ENCODE measurements around the gene STK17B. TPM values are rescaled to one million over a fixed set of nuclear protein-coding genes. Genes with fewer than 3 reads are reported as not detected.
A peak's percentile ranks its signal among the peaks of the same experiment; 100 is the strongest.

The STK17B gene
- total RNA-seq (2014; rRNA removed; shearing (Covaris generic)): 41.5 and 52.3 TPM in 2 replicates

GRCh38 chr2:196171248-196171871 lies at the start of gene STK17B:
Gene STK17B, minus strand, starts transcription at chr2:196171578. Its CDS starts 8,195 bp downstream, at chr2:196163383.
- H3K4me1 ChIP-seq (replicated peaks): peaks cover 28% of the 10 kb centered on the region
- H3K27ac ChIP-seq: peak within 1 kb of the TSS; percentile 76
- peaks cover 11% of the 10 kb centered on the region for H3K36me3 ChIP-seq
- peak within 1 kb of the TSS; percentile 80 for H3K4me3 ChIP-seq
- H3K9me3 ChIP-seq (replicated peaks): no peaks in the 10 kb centered on the region
- H3K27me3 ChIP-seq (replicated peaks): no peaks in the 10 kb centered on the region
- peak; percentile 91 to 96 for DNase-seq (ENCODE audit: low read depth in 1 of 2, low spot score in 2 of 2)

- Histone ChIP-seq H3K4me3 (no peak overlapping the region), H3K36me3 (no peaks in the 10 kb centered on the region), H3K27me3 (replicated peaks) (no peaks in the 10 kb centered on the region), H3K4me1 (replicated peaks) (peaks cover 11% of the 10 kb centered on the region), H3K9me3 (replicated peaks) (no peaks in the 10 kb centered on the region; the same call in none of the 2 replicates), H3K27ac (no peak overlapping the region)
- DNase-seq (ENCODE audit: low read depth in 1 of 2, low spot score in 2 of 2): no peak
Observed at GRCh38 chr2:196220671-196221070, 49.3 kb upstream of the STK17B start.

- no peak overlapping the region for H3K4me3 ChIP-seq
- no peak overlapping the region for H3K27ac ChIP-seq
- H3K4me1 ChIP-seq (replicated peaks): peaks cover 1% of the 10 kb centered on the region
Observed at GRCh38 chr2:196219671-196220070, 48.3 kb upstream of the STK17B start.

GRCh38 chr2:196218106-196218505 lies 46.7 kb upstream of the STK17B start:
- Histone ChIP-seq H3K4me3 (no peak overlapping the region), H3K4me1 (replicated peaks) (no peaks in the 10 kb centered on the region), H3K27me3 (replicated peaks) (no peaks in the 10 kb centered on the region), H3K27ac (no peak overlapping the region), H3K36me3 (no peaks in the 10 kb centered on the region), H3K9me3 (replicated peaks) (no peaks in the 10 kb centered on the region)
- DNase-seq (ENCODE audit: low read depth in 1 of 2, low spot score in 2 of 2): no peak

More at GRCh38 chr2:196219671-196220070, 48.3 kb upstream of the STK17B start:
- DNase-seq (ENCODE audit: low read depth in 1 of 2, low spot score in 2 of 2): no peak
- Histone ChIP-seq H3K36me3 (no peaks in the 10 kb centered on the region), H3K9me3 (replicated peaks) (no peaks in the 10 kb centered on the region; the same call in 1 of the 2 replicates), H3K27me3 (replicated peaks) (no peaks in the 10 kb centered on the region)

- Histone ChIP-seq H3K36me3 (no peaks in the 10 kb centered on the region), H3K4me1 (replicated peaks) (no peaks in the 10 kb centered on the region), H3K27me3 (replicated peaks) (no peaks in the 10 kb centered on the region)
Observed at GRCh38 chr2:196217116-196217515, 45.7 kb upstream of the STK17B start.

GRCh38 chr2:196215376-196215775 lies 44.0 kb upstream of the STK17B start:
- no peak for DNase-seq (ENCODE audit: low read depth in 1 of 2, low spot score in 2 of 2)
- no peak overlapping the region for H3K4me3 ChIP-seq
- no peaks in the 10 kb centered on the region for H3K27me3 ChIP-seq (replicated peaks)
- H3K4me1 ChIP-seq (replicated peaks): no peaks in the 10 kb centered on the region
- H3K27ac ChIP-seq: no peak overlapping the region
- no peaks in the 10 kb centered on the region for H3K9me3 ChIP-seq (replicated peaks)
- H3K36me3 ChIP-seq: no peaks in the 10 kb centered on the region

More at GRCh38 chr2:196217116-196217515, 45.7 kb upstream of the STK17B start:
- H3K27ac ChIP-seq: no peak overlapping the region
- no peak for DNase-seq (ENCODE audit: low read depth in 1 of 2, low spot score in 2 of 2)
- H3K4me3 ChIP-seq: no peak overlapping the region
- H3K9me3 ChIP-seq (replicated peaks): no peaks in the 10 kb centered on the region

GRCh38 chr2:196214156-196214555 lies 42.8 kb upstream of the STK17B start:
- H3K36me3 ChIP-seq: no peaks in the 10 kb centered on the region
- H3K9me3 ChIP-seq (replicated peaks): no peaks in the 10 kb centered on the region
- H3K4me1 ChIP-seq (replicated peaks): no peaks in the 10 kb centered on the region
- no peaks in the 10 kb centered on the region for H3K27me3 ChIP-seq (replicated peaks)
- H3K27ac ChIP-seq: no peak overlapping the region
- no peak for DNase-seq (ENCODE audit: low read depth in 1 of 2, low spot score in 2 of 2)
- no peak overlapping the region for H3K4me3 ChIP-seq

- DNase-seq (ENCODE audit: low read depth in 1 of 2, low spot score in 2 of 2): no peak
- Histone ChIP-seq H3K4me3 (no peak overlapping the region), H3K27me3 (replicated peaks) (no peaks in the 10 kb centered on the region), H3K27ac (no peak overlapping the region), H3K4me1 (replicated peaks) (no peaks in the 10 kb centered on the region), H3K36me3 (no peaks in the 10 kb centered on the region), H3K9me3 (replicated peaks) (no peaks in the 10 kb centered on the region)
Observed at GRCh38 chr2:196213252-196213980, 42.0 kb upstream of the STK17B start.

GRCh38 chr2:196208915-196209314 lies 37.5 kb upstream of the STK17B start:
- H3K4me1 ChIP-seq (replicated peaks): no peaks in the 10 kb centered on the region
- H3K9me3 ChIP-seq (replicated peaks): no peaks in the 10 kb centered on the region
- no peak overlapping the region for H3K27ac ChIP-seq
- DNase-seq (ENCODE audit: low read depth in 1 of 2, low spot score in 2 of 2): no peak
- no peak overlapping the region for H3K4me3 ChIP-seq
- H3K27me3 ChIP-seq (replicated peaks): no peaks in the 10 kb centered on the region
- no peaks in the 10 kb centered on the region for H3K36me3 ChIP-seq

- DNase-seq (ENCODE audit: low read depth in 1 of 2, low spot score in 2 of 2): no peak
- no peak overlapping the region for H3K27ac ChIP-seq
- H3K4me1 ChIP-seq (replicated peaks): no peaks in the 10 kb centered on the region
- H3K27me3 ChIP-seq (replicated peaks): no peaks in the 10 kb centered on the region
- no peaks in the 10 kb centered on the region for H3K36me3 ChIP-seq
- no peaks in the 10 kb centered on the region for H3K9me3 ChIP-seq (replicated peaks)
- H3K4me3 ChIP-seq: no peak overlapping the region
Observed at GRCh38 chr2:196206804-196207203, 35.4 kb upstream of the STK17B start.

GRCh38 chr2:196205881-196206435 lies 34.6 kb upstream of the STK17B start:
- no peaks in the 10 kb centered on the region for H3K9me3 ChIP-seq (replicated peaks)
- H3K27ac ChIP-seq: no peak overlapping the region
- no peak overlapping the region for H3K4me3 ChIP-seq
- no peaks in the 10 kb centered on the region for H3K4me1 ChIP-seq (replicated peaks)
- DNase-seq (ENCODE audit: low read depth in 1 of 2, low spot score in 2 of 2): no peak
- H3K27me3 ChIP-seq (replicated peaks): no peaks in the 10 kb centered on the region
- no peaks in the 10 kb centered on the region for H3K36me3 ChIP-seq

- no peaks in the 10 kb centered on the region for H3K36me3 ChIP-seq
- H3K27ac ChIP-seq: no peak overlapping the region
- no peaks in the 10 kb centered on the region for H3K9me3 ChIP-seq (replicated peaks)
- H3K4me1 ChIP-seq (replicated peaks): no peaks in the 10 kb centered on the region
- DNase-seq (ENCODE audit: low read depth in 1 of 2, low spot score in 2 of 2): no peak
- H3K4me3 ChIP-seq: no peak overlapping the region
- no peaks in the 10 kb centered on the region for H3K27me3 ChIP-seq (replicated peaks)
Observed at GRCh38 chr2:196205011-196205766, 33.8 kb upstream of the STK17B start.

GRCh38 chr2:196201229-196202009 lies 30.0 kb upstream of the STK17B start:
- no peaks in the 10 kb centered on the region for H3K36me3 ChIP-seq
- no peak overlapping the region for H3K4me3 ChIP-seq
- no peaks in the 10 kb centered on the region for H3K9me3 ChIP-seq (replicated peaks)
- H3K27me3 ChIP-seq (replicated peaks): no peaks in the 10 kb centered on the region
- H3K4me1 ChIP-seq (replicated peaks): no peaks in the 10 kb centered on the region
- no peak for DNase-seq (ENCODE audit: low read depth in 1 of 2, low spot score in 2 of 2)
- no peak overlapping the region for H3K27ac ChIP-seq
